ENCODE data around the gene TMEM51. TPM values are rescaled to one million over a fixed set of nuclear protein-coding genes. Genes with fewer than 3 reads are reported as not detected.

The TMEM51 gene
- total and polyA plus RNA-seq, 2 of the 4 experiments (the other 2 are of a cell fraction): 2.7 to 10.2 TPM

DNA sequence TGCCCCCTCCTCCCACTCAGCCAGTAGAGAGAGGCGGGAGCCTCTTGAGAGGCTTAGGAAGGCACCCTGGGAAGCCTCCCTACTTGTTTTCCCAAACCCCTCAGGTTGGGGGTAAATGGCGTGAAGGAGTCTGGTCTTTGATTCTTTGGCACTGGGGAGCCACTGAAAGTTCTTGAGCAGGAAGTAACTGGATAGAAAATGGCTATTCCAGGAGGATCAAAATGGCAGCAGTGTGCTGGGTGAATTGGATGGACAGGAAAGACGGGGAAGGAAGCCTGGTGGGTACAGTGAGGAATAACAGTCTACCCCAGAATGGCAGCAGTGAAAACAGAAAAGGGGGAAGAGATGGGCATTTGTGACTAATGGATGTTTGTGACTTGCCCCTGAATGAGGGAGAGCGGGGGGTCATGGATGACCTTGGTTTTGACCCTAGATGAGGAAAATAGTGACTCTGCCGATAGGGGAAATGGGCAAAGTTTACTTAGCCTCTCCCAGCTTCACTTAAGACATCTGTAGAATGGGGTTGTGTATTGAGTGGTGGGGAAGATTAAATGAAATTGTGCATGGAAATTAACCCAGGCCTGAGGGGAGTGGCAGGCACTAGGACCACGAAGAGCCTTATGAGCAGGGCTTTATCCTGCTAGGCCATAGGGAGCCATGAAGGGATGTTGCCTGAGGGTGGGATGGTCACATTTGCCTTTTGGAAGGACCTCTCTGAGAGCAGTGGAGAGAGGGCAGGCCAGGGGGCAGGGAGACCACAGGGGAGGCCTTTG, 32.7 kb downstream of the TMEM51 start (continued):
- TF ChIP-seq BHLHE40 (IDR thresholded peaks at IDR 0.05; ENCODE audit: low read depth, low read length): no peak
- no peak for TF ChIP-seq FOS (IDR thresholded peaks at IDR 0.05; ENCODE audit: low read depth, low read length)

DNA sequence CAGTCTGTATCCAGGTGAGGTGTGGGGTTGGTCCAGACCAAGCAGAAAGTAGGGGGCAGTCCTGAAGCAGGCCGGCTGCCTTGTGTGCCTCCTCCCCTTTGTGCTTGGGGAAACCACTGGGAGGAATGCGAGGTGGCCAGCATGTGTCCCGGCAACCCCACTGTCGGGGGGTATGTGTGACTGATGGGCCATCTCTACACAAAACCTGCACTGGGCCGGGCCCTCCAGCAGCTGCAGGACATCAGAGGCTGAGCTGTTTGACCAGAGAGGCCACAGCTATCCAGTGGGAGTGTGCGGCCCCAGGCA, 33.3 kb downstream of the TMEM51 start:
- Histone ChIP-seq H3K9ac (ENCODE audit: low read depth, low read length) (no peak overlapping the region), H3K9me1 (ENCODE audit: insufficient read depth, low read length) (peaks cover 44% of the 10 kb centered on the region), H2BK15ac (ENCODE audit: low read depth, low read length) (no peak overlapping the region), H3K36me3 (ENCODE audit: control insufficient read depth, insufficient read depth, low read length) (no peaks in the 10 kb centered on the region), H2AK9ac (replicated peaks; ENCODE audit: low read depth, low read length, poor library complexity) (peak overlapping the region; percentile 76), H3K23ac (ENCODE audit: low read depth, low read length) (no peak overlapping the region), H2AFZ (replicated peaks; ENCODE audit: low read length, poor library complexity) (peak overlapping the region; percentile 1), H3K27ac (ENCODE audit: insufficient read depth, low read length) (peak overlapping the region; percentile 36; the same call in 1 of the 2 replicates), H3K56ac (ENCODE audit: extremely low read depth, insufficient read depth, low read length) (no peak overlapping the region), H2BK5ac (ENCODE audit: low read depth, low read length, poor library complexity, severe bottlenecking) (no peak overlapping the region), H3K4ac (ENCODE audit: low read depth, low read length) (peak overlapping the region; percentile 26), H3K27me3 (ENCODE audit: control insufficient read depth, insufficient read depth, low read length) (no peaks in the 10 kb centered on the region), H3K79me1 (ENCODE audit: low read depth in 1 of 2, low read length in 2 of 2) (peaks cover 55 to 94% of the 10 kb centered on the region in 2 experiments), H4K5ac (ENCODE audit: low read depth, low read length) (peak overlapping the region; percentile 5; the same call in 1 of the 2 replicates), H3K4me1 (ENCODE audit: control insufficient read depth, insufficient read depth, low read length) (peaks cover 33% of the 10 kb centered on the region), H2BK20ac (ENCODE audit: low read depth, low read length) (no peak overlapping the region; the same call in 1 of the 2 replicates), H4K91ac (ENCODE audit: insufficient read depth, low read depth, low read length) (peak overlapping the region; percentile 31; the same call in 1 of the 2 replicates), H3K4me3 (ENCODE audit: insufficient read depth, low read depth, low read length) (no peak overlapping the region), H4K20me1 (ENCODE audit: insufficient read depth, low read length) (peaks cover 16% of the 10 kb centered on the region), H3K4me2 (ENCODE audit: low read depth, low read length) (peak overlapping the region; percentile 2; the same call in 1 of the 2 replicates), H2AK5ac (ENCODE audit: low read depth, low read length) (peak overlapping the region; percentile 14), H4K8ac (ENCODE audit: low read depth in 2 of 2, low read length in 2 of 2) (peak overlapping the region in 1 of 2 experiments; percentile 28; a peak in 2 of 4 replicates), H2BK120ac (ENCODE audit: low read depth, low read length) (peak overlapping the region; percentile 28), H3K9me3 (ENCODE audit: control insufficient read depth, insufficient read depth, low read length) (no peaks in the 10 kb centered on the region), H3K14ac (replicated peaks; ENCODE audit: low read depth, low read length) (0 out of 2 replicates have a peak overlapping the region, but pooled peaks have one; percentile 45), H3K18ac (ENCODE audit: low read depth, low read length) (peak overlapping the region; percentile 16; the same call in 1 of the 2 replicates)
- intact Hi-C loops (cut with micrococcal nuclease) (no loop called here), in situ Hi-C loops (cut with MboI; ENCODE audit: low sequenced_read_pairs) (no loop called here), dilution Hi-C loops (cut with HindIII; ENCODE audit: low sequenced_read_pairs, unreplicated experiment) (no loop called here)
- CTCF ChIA-PET: no interaction called here
- POLR2A ChIA-PET (ENCODE audit: unreplicated experiment): no interaction called here
- ATAC-seq (ENCODE audit: low read depth): peak; percentile 49
- TF ChIP-seq CTCF (conservative IDR thresholded peaks at IDR 0.05; ENCODE audit: low read depth, low read length) (no peak), MAZ (IDR thresholded peaks at IDR 0.05; ENCODE audit: borderline replicate concordance, low read depth, low read length) (no peak), FOS (IDR thresholded peaks at IDR 0.05; ENCODE audit: low read depth, low read length) (no peak), MXI1 (IDR thresholded peaks at IDR 0.05; ENCODE audit: borderline replicate concordance, low read depth, low read length) (no peak), RAD21 (IDR thresholded peaks at IDR 0.05; ENCODE audit: low read length) (no peak), RCOR1 (IDR thresholded peaks at IDR 0.05; ENCODE audit: insufficient replicate concordance, low read length) (no peak), RFX5 (IDR thresholded peaks at IDR 0.05; ENCODE audit: low read depth, low read length) (no peak), CEBPB (IDR thresholded peaks at IDR 0.05; ENCODE audit: low read depth, low read length) (no peak), SMC3 (IDR thresholded peaks at IDR 0.05; ENCODE audit: low read depth, low read length) (no peak), BHLHE40 (IDR thresholded peaks at IDR 0.05; ENCODE audit: low read depth, low read length) (no peak), MAFK (IDR thresholded peaks at IDR 0.05; ENCODE audit: low read depth, low read length) (no peak)
- TF ChIP-seq, protein P1, sequence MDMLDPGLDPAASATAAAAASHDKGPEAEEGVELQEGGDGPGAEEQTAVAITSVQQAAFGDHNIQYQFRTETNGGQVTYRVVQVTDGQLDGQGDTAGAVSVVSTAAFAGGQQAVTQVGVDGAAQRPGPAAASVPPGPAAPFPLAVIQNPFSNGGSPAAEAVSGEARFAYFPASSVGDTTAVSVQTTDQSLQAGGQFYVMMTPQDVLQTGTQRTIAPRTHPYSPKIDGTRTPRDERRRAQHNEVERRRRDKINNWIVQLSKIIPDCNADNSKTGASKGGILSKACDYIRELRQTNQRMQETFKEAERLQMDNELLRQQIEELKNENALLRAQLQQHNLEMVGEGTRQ (IDR thresholded peaks at IDR 0.05; ENCODE audit: low read depth, low read length): no peak
- BruUV-seq (replicated peaks): no TSS peak
- no peak for DNase-seq
- no CpG with 5 or more reads among the region's 6 CpGs for WGBS, 2 experiments (ENCODE audit: extremely low coverage in 2 of 2, insufficient read length in 1 of 2)

Data from IMR-90 (cell line).